GM18507 (cell line): ENCODE results near the gene SERPING1.

Experiments used
- DNase-seq: peaks from one replicate; pipeline ENCODE4 v3.0.0; 2011; ENCODE audit warnings: low read depth; ENCODE audit not compliant: insufficient read length; ENCODE audit errors: extremely low spot score
- FAIRE-seq: peaks from 2 replicates; lab custom pipeline; 2011; peaks lifted over from hg19 to GRCh38; lab: Jason Lieb, UNC

SERPING1 gene

GRCh38 chr11:57634311-57634710 lies 36.8 kb downstream of the SERPING1 start:
- FAIRE-seq (no peak), DNase-seq (no peak)

GRCh38 chr11:57635246-57635645 lies 37.8 kb downstream of the SERPING1 start:
- no peak for FAIRE-seq
- DNase-seq, result no peak

- no peak for DNase-seq
- FAIRE-seq, result no peak
Observed at GRCh38 chr11:57637626-57638004, 40.1 kb downstream of the SERPING1 start.

GRCh38 chr11:57638005-57638781 lies 40.7 kb downstream of the SERPING1 start:
- DNase-seq (no peak), FAIRE-seq (peak; percentile 55)

GRCh38 chr11:57638811-57639320 lies 41.4 kb downstream of the SERPING1 start:
- DNase-seq (no peak), FAIRE-seq (no peak)

- no peak for FAIRE-seq
- DNase-seq, result no peak
Observed at GRCh38 chr11:57639321-57640067, 42.0 kb downstream of the SERPING1 start.

GRCh38 chr11:57640068-57640800 lies 42.7 kb downstream of the SERPING1 start:
- FAIRE-seq, result no peak

GRCh38 chr11:57641011-57641807 lies 43.7 kb downstream of the SERPING1 start:
- DNase-seq, result no peak
- peak; percentile 81 for FAIRE-seq

More at GRCh38 chr11:57640068-57640800, 42.7 kb downstream of the SERPING1 start:
- no peak for DNase-seq

- no peak for DNase-seq
Observed at GRCh38 chr11:57643802-57644201, 46.3 kb downstream of the SERPING1 start.

GRCh38 chr11:57644748-57645688 lies 47.5 kb downstream of the SERPING1 start:
- FAIRE-seq (peak; percentile 80), DNase-seq (peak; percentile 72)

More at GRCh38 chr11:57643802-57644201, 46.3 kb downstream of the SERPING1 start:
- no peak for FAIRE-seq

- no peak for DNase-seq
- no peak for FAIRE-seq
Observed at GRCh38 chr11:57645689-57646085, 48.2 kb downstream of the SERPING1 start.

- FAIRE-seq, result no peak
- no peak for DNase-seq
Observed at GRCh38 chr11:57646194-57646798, 48.8 kb downstream of the SERPING1 start.

GRCh38 chr11:57646799-57647303 lies 49.4 kb downstream of the SERPING1 start:
- DNase-seq, result no peak
- no peak for FAIRE-seq

GRCh38 chr11:57647372-57647771 lies 49.9 kb downstream of the SERPING1 start:
- DNase-seq (no peak), FAIRE-seq (no peak)

- DNase-seq, result no peak
- FAIRE-seq, result no peak
Observed at GRCh38 chr11:57647960-57648800, 50.7 kb downstream of the SERPING1 start.

- FAIRE-seq (no peak), DNase-seq (no peak)
Observed at GRCh38 chr11:57648801-57649735, 51.6 kb downstream of the SERPING1 start.
